ENCODE results near the gene DZANK1.
"Not testable (repeated sequence)": the region's sequence is repeated elsewhere in the genome, so short reads cannot be mapped to it uniquely, and the experiment has no call there.

The DZANK1 gene

DNA sequence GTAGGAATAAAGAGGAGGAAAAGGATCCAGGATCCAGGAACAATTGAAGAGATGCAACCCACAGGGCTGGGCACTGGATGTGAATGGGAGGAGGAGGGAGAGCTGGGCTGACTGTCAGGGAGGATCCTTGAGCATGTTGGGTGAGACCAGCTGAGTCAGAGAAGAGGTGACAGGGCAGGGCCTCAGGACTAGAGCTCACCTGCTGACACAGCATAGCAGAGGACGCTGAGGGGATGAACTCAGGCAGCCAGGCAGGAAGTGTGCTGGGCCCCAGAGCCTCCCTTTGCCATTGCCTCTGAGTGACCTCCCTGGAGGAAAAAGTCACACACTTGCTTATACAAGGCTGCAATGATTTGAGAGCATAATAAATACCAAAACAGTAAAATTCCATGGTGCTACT, 106.2 kb downstream of the DZANK1 start:
- no peaks in the 10 kb centered on the region for H3K36me3 ChIP-seq (ENCODE audit: low read depth)
- no peaks in the 10 kb centered on the region for H3K27me3 ChIP-seq (ENCODE audit: insufficient read depth, poor library complexity, severe bottlenecking)
- ATAC-seq (ENCODE audit: low read depth) (peak; percentile 73), DNase-seq (ENCODE audit: low spot score) (no peak)
- TF ChIP-seq, protein P1, sequence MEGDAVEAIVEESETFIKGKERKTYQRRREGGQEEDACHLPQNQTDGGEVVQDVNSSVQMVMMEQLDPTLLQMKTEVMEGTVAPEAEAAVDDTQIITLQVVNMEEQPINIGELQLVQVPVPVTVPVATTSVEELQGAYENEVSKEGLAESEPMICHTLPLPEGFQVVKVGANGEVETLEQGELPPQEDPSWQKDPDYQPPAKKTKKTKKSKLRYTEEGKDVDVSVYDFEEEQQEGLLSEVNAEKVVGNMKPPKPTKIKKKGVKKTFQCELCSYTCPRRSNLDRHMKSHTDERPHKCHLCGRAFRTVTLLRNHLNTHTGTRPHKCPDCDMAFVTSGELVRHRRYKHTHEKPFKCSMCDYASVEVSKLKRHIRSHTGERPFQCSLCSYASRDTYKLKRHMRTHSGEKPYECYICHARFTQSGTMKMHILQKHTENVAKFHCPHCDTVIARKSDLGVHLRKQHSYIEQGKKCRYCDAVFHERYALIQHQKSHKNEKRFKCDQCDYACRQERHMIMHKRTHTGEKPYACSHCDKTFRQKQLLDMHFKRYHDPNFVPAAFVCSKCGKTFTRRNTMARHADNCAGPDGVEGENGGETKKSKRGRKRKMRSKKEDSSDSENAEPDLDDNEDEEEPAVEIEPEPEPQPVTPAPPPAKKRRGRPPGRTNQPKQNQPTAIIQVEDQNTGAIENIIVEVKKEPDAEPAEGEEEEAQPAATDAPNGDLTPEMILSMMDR (IDR thresholded peaks at IDR 0.05; ENCODE audit: poor library complexity, severe bottlenecking) = no peak
- H3K4me3 ChIP-seq (ENCODE audit: severe bottlenecking) = no peak overlapping the region
- H3K4me1 ChIP-seq (ENCODE audit: insufficient read depth, poor library complexity, severe bottlenecking) = no peaks in the 10 kb centered on the region
- H3K27ac ChIP-seq (ENCODE audit: poor library complexity, severe bottlenecking) = no peak overlapping the region
- H3K9me3 ChIP-seq (ENCODE audit: severe bottlenecking) = no peaks in the 10 kb centered on the region

DNA sequence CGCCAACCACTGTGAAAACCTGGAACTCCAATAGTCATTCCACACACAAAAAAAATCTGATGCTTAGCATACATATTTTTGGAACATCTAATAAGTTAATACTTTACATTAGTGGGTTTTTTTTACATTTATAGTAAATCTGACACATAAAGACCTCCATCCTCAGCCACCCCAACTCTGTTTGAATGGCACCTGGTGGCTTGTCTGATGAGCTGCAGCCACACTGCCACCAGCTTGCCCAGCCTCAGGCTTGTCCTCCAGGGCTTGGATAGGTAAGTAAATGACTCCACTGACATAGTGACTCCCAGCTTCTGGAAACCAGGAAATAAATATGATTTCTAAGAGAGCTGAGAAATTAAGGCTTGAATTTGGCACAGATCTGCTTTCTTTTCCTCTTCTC, 107.0 kb downstream of the DZANK1 start:
- H3K4me1 ChIP-seq (ENCODE audit: insufficient read depth, poor library complexity, severe bottlenecking) = no peaks in the 10 kb centered on the region
- H3K4me3 ChIP-seq (ENCODE audit: severe bottlenecking) = no peak overlapping the region
- TF ChIP-seq, protein P1 (IDR thresholded peaks at IDR 0.05; ENCODE audit: poor library complexity, severe bottlenecking) = no peak
- H3K27me3 ChIP-seq (ENCODE audit: insufficient read depth, poor library complexity, severe bottlenecking) = no peaks in the 10 kb centered on the region
- no peaks in the 10 kb centered on the region for H3K36me3 ChIP-seq (ENCODE audit: low read depth)
- DNase-seq (ENCODE audit: low spot score) (no peak), ATAC-seq (ENCODE audit: low read depth) (no peak)
- no peak overlapping the region for H3K27ac ChIP-seq (ENCODE audit: poor library complexity, severe bottlenecking)
- no peaks in the 10 kb centered on the region for H3K9me3 ChIP-seq (ENCODE audit: severe bottlenecking)

DNA sequence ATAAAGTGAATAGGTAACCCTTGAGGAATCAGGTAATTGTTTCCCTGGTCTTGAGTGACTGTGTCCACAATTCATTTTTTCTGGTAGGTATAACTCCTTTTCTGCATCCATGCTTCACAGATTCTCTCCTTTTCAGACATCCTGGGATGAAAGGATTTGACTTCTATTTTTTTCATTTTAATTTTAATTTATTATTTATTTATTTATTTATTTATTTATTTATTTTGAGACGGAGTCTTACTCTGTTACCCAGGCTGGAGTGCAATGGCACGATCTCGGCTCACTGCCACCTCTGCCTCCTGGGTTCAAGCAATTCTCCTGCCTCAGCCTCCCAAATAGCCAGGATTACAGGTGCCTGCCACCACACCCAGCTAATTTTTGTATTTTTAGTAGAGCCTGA, 117.1 kb downstream of the DZANK1 start:
- not testable (repeated sequence) for DNase-seq (ENCODE audit: low spot score); H3K27me3 ChIP-seq (ENCODE audit: insufficient read depth, poor library complexity, severe bottlenecking); ATAC-seq (ENCODE audit: low read depth); H3K27ac ChIP-seq (ENCODE audit: poor library complexity, severe bottlenecking); H3K4me1 ChIP-seq (ENCODE audit: insufficient read depth, poor library complexity, severe bottlenecking); H3K9me3 ChIP-seq (ENCODE audit: severe bottlenecking); H3K4me3 ChIP-seq (ENCODE audit: severe bottlenecking); H3K36me3 ChIP-seq (ENCODE audit: low read depth)
